Liver (tissue), 9 donors: ENCODE measurements around the gene OR3A2. TPM values are rescaled to one million over a fixed set of nuclear protein-coding genes. Genes with fewer than 3 reads are reported as not detected.

Experiments
- DNase-seq: peaks from one replicate; pipeline ENCODE4 v3.0.0-alpha.2; 2017; ENCODE audit warnings: low spot score
- H3K27ac ChIP-seq, 2 donors: one replicate each; pipeline ENCODE4 v1.7.0; 2013; ENCODE audit warnings: inconsistent platforms in 2 of 2, low read length in 2 of 2, control low read depth in 1 of 2, low read depth in 1 of 2, mild to moderate bottlenecking in 1 of 2
- H3K27me3 ChIP-seq, 4 donors: one replicate each; pipeline versions ENCODE4 v1.6.1 to v1.7.0; 2013; ENCODE audit warnings: low read length in 3 of 4, inconsistent platforms in 1 of 4, mild to moderate bottlenecking in 1 of 4, moderate library complexity in 1 of 4; ENCODE audit not compliant: control insufficient read depth in 4 of 4, insufficient read depth in 4 of 4
- H3K36me3 ChIP-seq, 4 donors: one replicate each; pipeline versions ENCODE4 v1.6.1 to v1.7.0; 2013; ENCODE audit warnings: low read length in 3 of 4, mild to moderate bottlenecking in 3 of 4, low read depth in 1 of 4, moderate library complexity in 1 of 4; ENCODE audit not compliant: control insufficient read depth in 4 of 4, insufficient read depth in 3 of 4
- H3K4me1 ChIP-seq, 4 donors: one replicate each; pipeline versions ENCODE4 v1.6.1 to v1.7.0; 2013; ENCODE audit warnings: low read length in 3 of 4, mild to moderate bottlenecking in 3 of 4, moderate library complexity in 1 of 4; ENCODE audit not compliant: control insufficient read depth in 4 of 4, insufficient read depth in 4 of 4
- H3K4me3 ChIP-seq, 3 donors: one replicate each; pipeline versions ENCODE4 v1.6.1 to v1.7.0; 2013; ENCODE audit warnings: low read length in 3 of 3, control low read depth in 1 of 3, low read depth in 1 of 3, mild to moderate bottlenecking in 1 of 3
- H3K9ac ChIP-seq, 2 donors: one replicate each; pipeline ENCODE4 v1.7.0; 2013; ENCODE audit warnings: low read length in 2 of 2, mild to moderate bottlenecking in 2 of 2, moderate library complexity in 2 of 2, control low read depth in 1 of 2, low read depth in 1 of 2
- H3K9me3 ChIP-seq, 4 donors: one replicate each; pipeline versions ENCODE4 v1.6.1 to v1.7.0; 2013; ENCODE audit warnings: low read length in 3 of 4; ENCODE audit not compliant: control insufficient read depth in 4 of 4
- ATF3 ChIP-seq: IDR thresholded peaks from 2 replicates; pipeline ENCODE4 v1.6.1; 2016; ENCODE audit warnings: antibody characterized with exemption
- CTCF ChIP-seq: fragments of 150-350 bp; IDR thresholded peaks from 2 replicates; pipeline ENCODE4 v1.5.1; 2017; ENCODE audit warnings: improper control_type of control experiment, low read depth, low read length; ENCODE audit not compliant: missing input control
- EGR1 ChIP-seq, 2 donors: IDR thresholded peaks; 2 replicates each; pipeline ENCODE4 v1.6.1; 2016 to 2018; ENCODE audit warnings: antibody characterized with exemption in 2 of 2, low read depth in 2 of 2
- FOXA1 ChIP-seq: IDR thresholded peaks from 2 replicates; pipeline ENCODE4 v1.6.1; 2016; ENCODE audit warnings: antibody characterized with exemption
- FOXA2 ChIP-seq: IDR thresholded peaks from 2 replicates; pipeline ENCODE4 v1.6.1; 2016; ENCODE audit warnings: antibody characterized with exemption
- GABPA ChIP-seq, 2 donors: IDR thresholded peaks in 1 of 2; conservative IDR thresholded peaks in 1 of 2; 2 replicates each; pipeline ENCODE4 v1.6.1; 2016; ENCODE audit warnings: antibody characterized with exemption in 2 of 2, mild to moderate bottlenecking in 1 of 2, moderate library complexity in 1 of 2
- HNF4A ChIP-seq, 2 donors: conservative IDR thresholded peaks; 2 replicates each; pipeline ENCODE4 v1.6.1; 2016; ENCODE audit warnings: antibody characterized with exemption in 2 of 2, mild to moderate bottlenecking in 2 of 2
- HNF4G ChIP-seq: IDR thresholded peaks from 2 replicates; pipeline ENCODE4 v1.6.1; 2016; ENCODE audit warnings: antibody characterized with exemption
- JUND ChIP-seq, 2 donors: IDR thresholded peaks; 2 replicates each; pipeline ENCODE4 v1.6.1; 2016; ENCODE audit warnings: antibody characterized with exemption in 2 of 2
- MAX ChIP-seq: IDR thresholded peaks from 2 replicates; pipeline ENCODE4 v1.6.1; 2016; ENCODE audit warnings: antibody characterized with exemption
- NR2F2 ChIP-seq: IDR thresholded peaks from 2 replicates; pipeline ENCODE4 v1.6.1; 2016; ENCODE audit warnings: antibody characterized with exemption
- RAD21 ChIP-seq, 2 donors: IDR thresholded peaks; 2 replicates each; pipeline ENCODE4 v1.6.1; 2016; ENCODE audit warnings: antibody characterized with exemption in 2 of 2, mild to moderate bottlenecking in 2 of 2
- REST ChIP-seq: IDR thresholded peaks from 2 replicates; pipeline ENCODE4 v1.6.1; 2016; ENCODE audit warnings: antibody characterized with exemption, mild to moderate bottlenecking
- RXRA ChIP-seq, 2 donors: IDR thresholded peaks; 2 replicates each; pipeline ENCODE4 v1.6.1; 2017 to 2018; ENCODE audit warnings: antibody characterized with exemption in 2 of 2, mild to moderate bottlenecking in 1 of 2
- SP1 ChIP-seq: IDR thresholded peaks from 2 replicates; pipeline ENCODE4 v1.6.1; 2018; ENCODE audit warnings: antibody characterized with exemption, mild to moderate bottlenecking
- TAF1 ChIP-seq: conservative IDR thresholded peaks from 2 replicates; pipeline ENCODE4 v1.6.1; 2016; ENCODE audit warnings: antibody characterized with exemption, mild to moderate bottlenecking
- YY1 ChIP-seq: IDR thresholded peaks from 2 replicates; pipeline ENCODE4 v1.6.1; 2016; ENCODE audit warnings: antibody characterized with exemption, mild to moderate bottlenecking
- ZBTB33 ChIP-seq: IDR thresholded peaks from 2 replicates; pipeline ENCODE4 v1.6.1; 2016; ENCODE audit warnings: antibody characterized with exemption
- WGBS: extraction: QIAGEN DNeasy Blood & Tissue Kit; methylation state at CpG from one replicate; pipeline ENCODE4 v1.1.7; 2013; 5-methylcytosine and 5-hydroxymethylcytosine counted together
- polyA plus RNA-seq, 2 donors: library from polyadenylated mRNA; stranded (reverse) in 1 of 2; unstranded in 1 of 2; fragments of 200-250 nt in 1 of 2; fragments of >200 nt in 1 of 2; fragmentation: Nextera tagmentation in 1 of 2; extraction: Ambion mirVana in 1 of 2; gene quantifications; one replicate each; pipeline versions ENCODE4 v1.2.1 to v1.2.3, GENCODE V29; 2013 to 2015
- total RNA-seq, 2 donors: library from RNA; depleted of rRNA; stranded (reverse); fragments of >200 nt; gene quantifications; one replicate each; pipeline ENCODE4 v1.2.3, GENCODE V29; 2014
- donor health status: healthy.
- donor health status: healthy.
- donor health status: healthy.
- donor health status: healthy.
- donor health status: healthy.

Gene OR3A2
- total and polyA plus RNA-seq, 4 donors, result not detected

- no peak for DNase-seq
- Histone ChIP-seq H3K9ac (no peak overlapping the region), H3K36me3 (no peaks in the 10 kb centered on the region), H3K4me1 (no peaks in the 10 kb centered on the region), H3K9me3 (no peaks in the 10 kb centered on the region), H3K27ac (no peak overlapping the region), H3K27me3 (no peaks in the 10 kb centered on the region), H3K4me3 (no peak overlapping the region)
- WGBS, result 65% methylated on average over 5 of the region's 5 CpGs
- TF ChIP-seq RXRA (IDR thresholded peaks at IDR 0.05) (no peak), ZBTB33 (no peak), ATF3 (no peak), REST (no peak), HNF4G (no peak), SP1 (no peak), EGR1 (IDR thresholded peaks at IDR 0.05; ENCODE audit: low read depth in 2 of 2) (no peak), JUND (IDR thresholded peaks at IDR 0.05) (no peak), FOXA2 (no peak), GABPA (IDR thresholded peaks at IDR 0.05 in 1 of 2, conservative IDR thresholded peaks at IDR 0.05 in 1 of 2) (no peak), NR2F2 (no peak), RAD21 (IDR thresholded peaks at IDR 0.05) (no peak), YY1 (no peak), HNF4A (conservative IDR thresholded peaks at IDR 0.05) (no peak), CTCF (no peak), MAX (no peak), FOXA1 (no peak), TAF1 (no peak)
These were observed 67.8 kb downstream of the OR3A2 start for GRCh38 chr17:3318336-3318735.
